Ishikawa (cell line): ENCODE results near the gene DACT2.

Experiments used
- CEBPB ChIP-seq: IDR thresholded peaks from 2 replicates; pipeline ENCODE4 v1.6.1; 2012
- CREB1 ChIP-seq: IDR thresholded peaks from 2 replicates; pipeline ENCODE4 v1.6.1; 2012; ENCODE audit warnings: low read depth
- EGR1 ChIP-seq: IDR thresholded peaks from 2 replicates; pipeline ENCODE4 v1.6.1; 2012
- EP300 ChIP-seq: IDR thresholded peaks from 2 replicates; pipeline ENCODE4 v1.6.1; 2012; ENCODE audit warnings: borderline replicate concordance
- FOXM1 ChIP-seq: IDR thresholded peaks from 2 replicates; pipeline ENCODE4 v1.6.1; 2012; ENCODE audit warnings: low read depth, borderline replicate concordance
- RAD21 ChIP-seq: IDR thresholded peaks from 2 replicates; pipeline ENCODE4 v1.6.1; 2012; ENCODE audit warnings: low read depth
- TAF1 ChIP-seq: IDR thresholded peaks from 2 replicates; pipeline ENCODE4 v1.6.1; 2012; ENCODE audit warnings: low read depth, mild to moderate bottlenecking
- TCF12 ChIP-seq: IDR thresholded peaks from 2 replicates; pipeline ENCODE4 v1.6.1; 2012; ENCODE audit warnings: low read depth
- TF ChIP-seq, protein P1 (sequence below): IDR thresholded peaks from 2 replicates; pipeline ENCODE4 v1.6.1; 2012
- TF ChIP-seq, protein P2 (sequence below): IDR thresholded peaks from 2 replicates; pipeline ENCODE4 v1.6.1; 2012; ENCODE audit warnings: low read depth, mild to moderate bottlenecking

DNA sequence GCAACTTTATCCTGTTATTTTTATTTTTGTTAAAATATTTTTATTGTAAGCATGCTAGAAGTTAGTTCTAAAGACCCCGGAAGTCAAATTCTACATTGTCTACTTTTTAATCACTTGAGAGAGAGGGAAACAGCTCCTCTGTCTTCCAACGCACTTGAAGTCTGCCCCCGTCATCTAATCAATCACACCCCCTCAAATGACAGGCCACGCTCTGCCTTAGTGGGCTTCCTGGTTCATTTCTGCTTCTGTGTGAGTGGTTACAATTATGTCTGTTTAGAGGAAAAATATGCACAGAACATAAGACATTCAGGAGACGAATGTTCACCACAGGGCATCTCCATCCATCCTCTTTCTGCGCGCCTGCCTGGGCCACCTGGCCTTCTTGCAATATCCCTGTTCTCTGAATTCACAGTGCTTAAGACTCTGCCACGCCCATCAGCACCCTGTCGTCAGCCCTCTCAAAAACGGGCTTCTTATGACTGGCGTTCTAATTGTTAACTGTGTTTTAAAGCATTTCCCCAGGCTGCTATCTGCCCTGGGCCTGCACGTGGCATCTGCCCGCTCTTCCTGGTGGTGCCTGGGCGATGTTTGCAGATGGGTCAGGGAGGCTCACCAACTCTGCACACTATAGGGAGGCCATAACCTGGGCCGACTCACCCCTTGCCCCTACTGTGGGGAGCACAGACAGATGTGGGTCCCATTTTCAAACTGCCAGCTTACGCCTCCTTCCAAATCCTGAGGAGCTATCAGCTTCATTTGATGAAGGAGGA is 15.4 kb downstream of the DACT2 start:
- TF ChIP-seq, protein P1, sequence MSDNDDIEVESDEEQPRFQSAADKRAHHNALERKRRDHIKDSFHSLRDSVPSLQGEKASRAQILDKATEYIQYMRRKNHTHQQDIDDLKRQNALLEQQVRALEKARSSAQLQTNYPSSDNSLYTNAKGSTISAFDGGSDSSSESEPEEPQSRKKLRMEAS, result no peak
- no peak for TF ChIP-seq TCF12
- TF ChIP-seq FOXM1, result no peak
- no peak for TF ChIP-seq CREB1
- no peak for TF ChIP-seq CEBPB
- no peak for TF ChIP-seq EP300
- TF ChIP-seq, protein P2, sequence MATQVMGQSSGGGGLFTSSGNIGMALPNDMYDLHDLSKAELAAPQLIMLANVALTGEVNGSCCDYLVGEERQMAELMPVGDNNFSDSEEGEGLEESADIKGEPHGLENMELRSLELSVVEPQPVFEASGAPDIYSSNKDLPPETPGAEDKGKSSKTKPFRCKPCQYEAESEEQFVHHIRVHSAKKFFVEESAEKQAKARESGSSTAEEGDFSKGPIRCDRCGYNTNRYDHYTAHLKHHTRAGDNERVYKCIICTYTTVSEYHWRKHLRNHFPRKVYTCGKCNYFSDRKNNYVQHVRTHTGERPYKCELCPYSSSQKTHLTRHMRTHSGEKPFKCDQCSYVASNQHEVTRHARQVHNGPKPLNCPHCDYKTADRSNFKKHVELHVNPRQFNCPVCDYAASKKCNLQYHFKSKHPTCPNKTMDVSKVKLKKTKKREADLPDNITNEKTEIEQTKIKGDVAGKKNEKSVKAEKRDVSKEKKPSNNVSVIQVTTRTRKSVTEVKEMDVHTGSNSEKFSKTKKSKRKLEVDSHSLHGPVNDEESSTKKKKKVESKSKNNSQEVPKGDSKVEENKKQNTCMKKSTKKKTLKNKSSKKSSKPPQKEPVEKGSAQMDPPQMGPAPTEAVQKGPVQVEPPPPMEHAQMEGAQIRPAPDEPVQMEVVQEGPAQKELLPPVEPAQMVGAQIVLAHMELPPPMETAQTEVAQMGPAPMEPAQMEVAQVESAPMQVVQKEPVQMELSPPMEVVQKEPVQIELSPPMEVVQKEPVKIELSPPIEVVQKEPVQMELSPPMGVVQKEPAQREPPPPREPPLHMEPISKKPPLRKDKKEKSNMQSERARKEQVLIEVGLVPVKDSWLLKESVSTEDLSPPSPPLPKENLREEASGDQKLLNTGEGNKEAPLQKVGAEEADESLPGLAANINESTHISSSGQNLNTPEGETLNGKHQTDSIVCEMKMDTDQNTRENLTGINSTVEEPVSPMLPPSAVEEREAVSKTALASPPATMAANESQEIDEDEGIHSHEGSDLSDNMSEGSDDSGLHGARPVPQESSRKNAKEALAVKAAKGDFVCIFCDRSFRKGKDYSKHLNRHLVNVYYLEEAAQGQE, result no peak
- no peak for TF ChIP-seq EGR1
- TF ChIP-seq RAD21, result no peak
- TF ChIP-seq TAF1, result no peak
